ENCODE data around the gene GCNT1.

Gene GCNT1

DNA sequence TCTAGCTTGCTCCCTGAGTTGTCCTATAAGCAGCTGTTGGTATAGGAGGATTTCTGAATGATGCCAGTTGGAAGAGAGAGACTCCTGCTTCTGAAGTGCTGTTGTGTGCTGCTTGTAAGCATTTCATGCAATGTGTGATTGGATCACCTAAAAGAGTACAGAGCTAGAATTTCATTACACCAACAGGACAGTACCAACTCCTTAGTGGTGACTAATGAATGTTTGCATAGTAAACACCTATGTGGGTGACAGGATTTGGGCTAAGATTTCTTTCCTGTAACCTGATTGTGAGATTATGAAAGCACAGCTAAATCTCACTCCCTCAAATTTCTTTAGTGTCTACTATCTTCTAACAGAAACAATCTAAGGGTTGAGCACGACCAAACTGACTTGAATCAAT lies 67.0 kb downstream of the GCNT1 start:
- no peak for TF ChIP-seq CEBPB (IDR thresholded peaks at IDR 0.05)
- no peak for TF ChIP-seq NFIC (IDR thresholded peaks at IDR 0.05)
- no peak for TF ChIP-seq ZBTB7A (IDR thresholded peaks at IDR 0.05; ENCODE audit: low read depth)
- TF ChIP-seq TAF1 (IDR thresholded peaks at IDR 0.05; ENCODE audit: low read depth) = no peak
- no peak for TF ChIP-seq USF1 (IDR thresholded peaks at IDR 0.05)
- no peak for TF ChIP-seq EGR1 (IDR thresholded peaks at IDR 0.05)
- TF ChIP-seq TEAD4 (IDR thresholded peaks at IDR 0.05) = no peak
- TF ChIP-seq REST (IDR thresholded peaks at IDR 0.05; ENCODE audit: low read depth) = no peak
- no peak for TF ChIP-seq TCF12 (IDR thresholded peaks at IDR 0.05; ENCODE audit: low read depth)
- no peak for TF ChIP-seq RAD21 (IDR thresholded peaks at IDR 0.05; ENCODE audit: low read depth)
- no peak for TF ChIP-seq FOXM1 (IDR thresholded peaks at IDR 0.05; ENCODE audit: borderline replicate concordance, low read depth)
- no peak for TF ChIP-seq CREB1 (IDR thresholded peaks at IDR 0.05; ENCODE audit: low read depth)
- TF ChIP-seq, protein P1, sequence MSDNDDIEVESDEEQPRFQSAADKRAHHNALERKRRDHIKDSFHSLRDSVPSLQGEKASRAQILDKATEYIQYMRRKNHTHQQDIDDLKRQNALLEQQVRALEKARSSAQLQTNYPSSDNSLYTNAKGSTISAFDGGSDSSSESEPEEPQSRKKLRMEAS (IDR thresholded peaks at IDR 0.05) = no peak
- no peak for TF ChIP-seq EP300 (IDR thresholded peaks at IDR 0.05; ENCODE audit: borderline replicate concordance)
- TF ChIP-seq YY1 (IDR thresholded peaks at IDR 0.05; ENCODE audit: low read depth) = no peak

DNA sequence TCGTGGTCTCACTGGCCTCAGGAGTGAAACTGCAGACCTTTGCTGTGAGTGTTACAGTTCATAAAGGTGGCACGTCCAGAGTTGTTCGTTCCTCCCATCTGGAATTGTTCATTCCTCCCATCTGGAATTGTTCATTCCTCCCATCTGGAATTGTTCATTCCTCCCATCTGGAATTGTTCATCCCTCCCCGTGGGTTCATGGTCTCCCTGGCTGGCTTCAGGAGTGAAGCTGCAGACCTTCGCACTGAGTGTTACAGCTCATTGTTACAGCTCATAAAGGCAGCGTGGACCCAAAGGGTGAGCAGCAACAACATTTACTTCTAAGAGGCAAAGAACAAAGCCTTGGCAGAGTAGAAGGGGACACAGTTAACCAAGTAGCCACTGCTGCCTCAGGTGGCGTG lies 69.1 kb downstream of the GCNT1 start:
- no peak for TF ChIP-seq EP300 (IDR thresholded peaks at IDR 0.05; ENCODE audit: borderline replicate concordance)
- no peak for TF ChIP-seq TEAD4 (IDR thresholded peaks at IDR 0.05)
- TF ChIP-seq NFIC (IDR thresholded peaks at IDR 0.05) = no peak
- no peak for TF ChIP-seq FOXM1 (IDR thresholded peaks at IDR 0.05; ENCODE audit: borderline replicate concordance, low read depth)
- TF ChIP-seq TCF12 (IDR thresholded peaks at IDR 0.05; ENCODE audit: low read depth) = no peak
- no peak for TF ChIP-seq ZBTB7A (IDR thresholded peaks at IDR 0.05; ENCODE audit: low read depth)
- no peak for TF ChIP-seq CEBPB (IDR thresholded peaks at IDR 0.05)
- no peak for TF ChIP-seq TAF1 (IDR thresholded peaks at IDR 0.05; ENCODE audit: low read depth)
- TF ChIP-seq REST (IDR thresholded peaks at IDR 0.05; ENCODE audit: low read depth) = no peak
- TF ChIP-seq EGR1 (IDR thresholded peaks at IDR 0.05) = no peak
- TF ChIP-seq CREB1 (IDR thresholded peaks at IDR 0.05; ENCODE audit: low read depth) = no peak
- no peak for TF ChIP-seq YY1 (IDR thresholded peaks at IDR 0.05; ENCODE audit: low read depth)
- no peak for TF ChIP-seq USF1 (IDR thresholded peaks at IDR 0.05)
- TF ChIP-seq, protein P1 (IDR thresholded peaks at IDR 0.05) = no peak
- TF ChIP-seq RAD21 (IDR thresholded peaks at IDR 0.05; ENCODE audit: low read depth) = no peak

GRCh38 chr9:76528642-76529190 lies 69.7 kb downstream of the GCNT1 start:
- TF ChIP-seq TAF1 (IDR thresholded peaks at IDR 0.05; ENCODE audit: low read depth) = no peak

DNA sequence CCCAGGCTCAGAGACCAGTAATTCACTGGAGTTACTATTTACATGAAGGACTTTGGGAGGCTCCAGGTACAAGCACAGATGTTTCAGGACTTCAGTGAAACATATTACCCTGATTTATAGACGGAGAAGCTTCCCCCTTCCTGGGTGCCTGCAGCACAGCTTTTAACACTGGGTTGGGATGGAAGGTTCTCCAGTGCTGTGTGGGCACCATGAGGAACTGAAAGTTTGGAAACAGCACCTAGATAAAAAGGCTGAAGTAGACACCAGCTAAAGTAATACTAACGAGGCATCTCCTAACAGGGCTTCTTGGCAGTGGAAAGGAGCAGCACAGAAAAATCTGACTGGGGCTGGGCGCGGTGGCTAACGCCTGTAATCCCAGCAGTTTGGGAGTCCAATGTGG lies 70.7 kb downstream of the GCNT1 start:
- no peak for TF ChIP-seq EP300 (IDR thresholded peaks at IDR 0.05; ENCODE audit: borderline replicate concordance)
- no peak for TF ChIP-seq EGR1 (IDR thresholded peaks at IDR 0.05)
- TF ChIP-seq, protein P1 (IDR thresholded peaks at IDR 0.05) = no peak
- TF ChIP-seq CREB1 (IDR thresholded peaks at IDR 0.05; ENCODE audit: low read depth) = no peak
- no peak for TF ChIP-seq USF1 (IDR thresholded peaks at IDR 0.05)
- no peak for TF ChIP-seq NFIC (IDR thresholded peaks at IDR 0.05)

DNA sequence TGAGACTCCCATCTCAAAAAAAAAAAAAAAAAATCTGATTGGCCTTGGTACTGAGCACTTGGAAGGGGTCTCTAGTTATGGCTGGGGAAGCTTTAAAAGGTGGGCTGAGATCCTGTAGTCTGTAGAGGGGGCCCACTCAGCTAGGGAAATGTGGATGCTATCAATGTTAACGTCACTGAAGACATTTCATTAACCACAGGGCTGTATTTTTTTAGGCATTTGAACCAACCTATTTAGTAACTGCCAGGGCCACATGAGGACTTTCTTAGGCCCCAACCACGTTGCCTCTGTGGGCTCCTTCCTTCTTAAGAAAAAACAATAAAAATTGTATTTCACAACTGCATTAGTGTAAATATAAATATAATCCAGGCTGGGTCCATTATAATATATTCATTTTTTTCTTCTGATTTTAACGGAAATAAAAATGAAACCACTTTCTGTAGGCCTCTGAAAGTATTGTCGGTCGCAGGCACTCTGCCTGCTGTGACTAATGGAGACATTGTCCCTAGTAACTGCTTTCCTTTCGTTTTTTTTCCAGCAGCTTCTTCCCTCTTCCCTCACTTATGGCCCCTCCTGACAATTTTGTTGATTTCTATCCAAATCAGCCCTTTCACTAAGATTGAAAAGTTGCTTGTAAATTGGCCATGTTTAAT lies 71.6 kb downstream of the GCNT1 start:
- TF ChIP-seq, protein P1 (IDR thresholded peaks at IDR 0.05) = no peak
- TF ChIP-seq CEBPB (IDR thresholded peaks at IDR 0.05) (no peak), RAD21 (IDR thresholded peaks at IDR 0.05; ENCODE audit: low read depth) (no peak), EP300 (IDR thresholded peaks at IDR 0.05; ENCODE audit: borderline replicate concordance) (no peak), NFIC (IDR thresholded peaks at IDR 0.05) (no peak), CREB1 (IDR thresholded peaks at IDR 0.05; ENCODE audit: low read depth) (no peak), TEAD4 (IDR thresholded peaks at IDR 0.05) (no peak), EGR1 (IDR thresholded peaks at IDR 0.05) (no peak), YY1 (IDR thresholded peaks at IDR 0.05; ENCODE audit: low read depth) (no peak), ZBTB7A (IDR thresholded peaks at IDR 0.05; ENCODE audit: low read depth) (no peak)
